H9 (cell line): ENCODE measurements around the gene TGFBI. TPM values are rescaled to one million over a fixed set of nuclear protein-coding genes. Genes with fewer than 3 reads are reported as not detected.

Experiments
- DNase-seq: peaks from one replicate; pipeline ENCODE4 v3.0.0-alpha.2; 2017
- H2AFZ ChIP-seq: one replicate; pipeline ENCODE4 v1.6.1; 2013; ENCODE audit warnings: mild to moderate bottlenecking, low read length, control low read depth, moderate library complexity
- H2AK5ac ChIP-seq: 2 replicates; pipeline ENCODE4 v1.6.1; 2013; ENCODE audit warnings: low read length, control low read depth, mixed read lengths; ENCODE audit not compliant: insufficient read length
- H2BK120ac ChIP-seq: one replicate; pipeline ENCODE4 v1.6.1; 2013; ENCODE audit warnings: low read depth, mild to moderate bottlenecking, low read length, control low read depth, inconsistent platforms; ENCODE audit not compliant: poor library complexity, severe bottlenecking
- H2BK12ac ChIP-seq: 2 replicates; pipeline ENCODE4 v1.6.1; 2013; ENCODE audit warnings: low read length, control low read depth, mixed read lengths, low read depth; ENCODE audit not compliant: insufficient read length
- H2BK15ac ChIP-seq: 2 replicates; pipeline ENCODE4 v1.6.1; 2013; ENCODE audit warnings: low read depth, low read length, control low read depth
- H2BK20ac ChIP-seq: one replicate; pipeline ENCODE4 v1.6.1; 2013; ENCODE audit warnings: low read depth, mild to moderate bottlenecking, low read length, control low read depth, inconsistent platforms; ENCODE audit not compliant: poor library complexity, severe bottlenecking
- H2BK5ac ChIP-seq: 2 replicates; pipeline ENCODE4 v1.6.1; 2013; ENCODE audit warnings: low read length, control low read depth, mixed read lengths; ENCODE audit not compliant: insufficient read length
- H3K14ac ChIP-seq: 2 replicates; pipeline ENCODE4 v1.6.1; 2013; ENCODE audit warnings: low read length, control low read depth; ENCODE audit not compliant: insufficient read depth
- H3K18ac ChIP-seq: 2 replicates; pipeline ENCODE4 v1.6.1; 2013; ENCODE audit warnings: low read depth, mild to moderate bottlenecking, mixed read lengths, low read length, control low read depth; ENCODE audit not compliant: insufficient read length
- H3K23ac ChIP-seq: 2 replicates; pipeline ENCODE4 v1.6.1; 2013; ENCODE audit warnings: low read length, control low read depth, mixed read lengths, low read depth; ENCODE audit not compliant: insufficient read length
- H3K23me2 ChIP-seq: 2 replicates; pipeline ENCODE4 v1.6.1; 2013; ENCODE audit warnings: low read depth, mild to moderate bottlenecking, mixed read lengths, low read length, control low read depth; ENCODE audit not compliant: insufficient read length, poor library complexity, severe bottlenecking
- H3K27ac ChIP-seq: 2 replicates; pipeline ENCODE4 v1.5.1; 2013; ENCODE audit warnings: low read length, control low read depth, mixed read lengths, low read depth; ENCODE audit not compliant: insufficient read length
- H3K27me3 ChIP-seq: 2 replicates; pipeline ENCODE4 v1.6.1; 2013; ENCODE audit warnings: low read length, control low read depth, inconsistent platforms; ENCODE audit not compliant: insufficient read depth
- H3K4ac ChIP-seq: 2 replicates; pipeline ENCODE4 v1.6.1; 2013; ENCODE audit warnings: low read depth, mild to moderate bottlenecking, control low read depth, inconsistent platforms, low read length, moderate library complexity
- H3K4me1 ChIP-seq: 2 replicates; pipeline ENCODE4 v1.6.1; 2013; ENCODE audit warnings: low read length, control low read depth, inconsistent platforms; ENCODE audit not compliant: insufficient read depth
- H3K4me2 ChIP-seq: 2 replicates; pipeline ENCODE4 v1.6.1; 2013; ENCODE audit warnings: low read length, control low read depth, mixed read lengths; ENCODE audit not compliant: insufficient read length, insufficient read depth
- H3K56ac ChIP-seq: 2 replicates; pipeline ENCODE4 v1.6.1; 2013; ENCODE audit warnings: low read depth, mild to moderate bottlenecking, mixed read lengths, low read length, control low read depth; ENCODE audit not compliant: insufficient read length
- H3K79me1 ChIP-seq: 2 replicates; pipeline ENCODE4 v1.6.1; 2013; ENCODE audit warnings: low read depth, mild to moderate bottlenecking, moderate library complexity, low read length, control low read depth, inconsistent platforms; ENCODE audit not compliant: insufficient read depth, poor library complexity, severe bottlenecking
- H3K79me2 ChIP-seq: 2 replicates; pipeline ENCODE4 v1.6.1; 2013; ENCODE audit warnings: low read length, control low read depth, inconsistent platforms; ENCODE audit not compliant: insufficient read depth
- H3K9ac ChIP-seq: 2 replicates; pipeline ENCODE4 v1.6.1; 2013; ENCODE audit warnings: low read length, control low read depth, mixed read lengths; ENCODE audit not compliant: insufficient read length; ENCODE audit errors: extremely low read depth
- H3K9me3 ChIP-seq: one replicate; pipeline ENCODE4 v1.6.1; 2013; ENCODE audit warnings: low read depth, low read length, inconsistent platforms; ENCODE audit not compliant: control insufficient read depth
- H3T11ph ChIP-seq: one replicate; pipeline ENCODE4 v1.6.1; 2013; ENCODE audit warnings: mild to moderate bottlenecking, low read length, control low read depth, inconsistent platforms
- H4K20me1 ChIP-seq: one replicate; pipeline ENCODE4 v1.6.1; 2013; ENCODE audit not compliant: control insufficient read depth, insufficient read length, insufficient read depth
- H4K5ac ChIP-seq: 2 replicates; pipeline ENCODE4 v1.6.1; 2013; ENCODE audit warnings: low read depth, mild to moderate bottlenecking, mixed read lengths, low read length, control low read depth; ENCODE audit not compliant: insufficient read length
- H4K8ac ChIP-seq: replicated peaks from 2 replicates; pipeline ENCODE4 v1.6.1; 2013; ENCODE audit warnings: low read length, control low read depth, mixed read lengths, low read depth; ENCODE audit not compliant: insufficient read length
- H4K91ac ChIP-seq: 2 replicates; pipeline ENCODE4 v1.6.1; 2013; ENCODE audit warnings: low read depth, mild to moderate bottlenecking, moderate library complexity, mixed read lengths, low read length, control low read depth; ENCODE audit not compliant: insufficient read length
- H3K27ac Mint-ChIP-seq, 3 experiments: 2 replicates in 2 of 3; 3 replicates in 1 of 3; pipeline ENCODE4 v1.8.0; 2020 to 2021; ENCODE audit warnings: mixed read lengths in 3 of 3, mild to moderate bottlenecking in 1 of 3, moderate library complexity in 1 of 3
- H3K27me3 Mint-ChIP-seq: 2 replicates; pipeline ENCODE4 v1.8.0; 2021; ENCODE audit warnings: low read depth, mild to moderate bottlenecking, moderate library complexity, mixed read lengths
- H3K36me3 Mint-ChIP-seq, 3 experiments: 2 replicates in 2 of 3; 3 replicates in 1 of 3; pipeline ENCODE4 v1.8.0; 2020 to 2021; ENCODE audit warnings: low read depth in 3 of 3, mixed read lengths in 3 of 3; ENCODE audit not compliant: insufficient read depth in 1 of 3
- H3K4me1 Mint-ChIP-seq, 2 experiments: 2 replicates each; pipeline ENCODE4 v1.8.0; 2020; ENCODE audit warnings: mixed read lengths in 2 of 2
- H3K4me3 Mint-ChIP-seq, 2 experiments: 2 replicates in 1 of 2; 3 replicates in 1 of 2; pipeline ENCODE4 v1.8.0; 2020 to 2021; ENCODE audit warnings: mild to moderate bottlenecking in 2 of 2, mixed read lengths in 2 of 2, moderate library complexity in 1 of 2
- H3K9me3 Mint-ChIP-seq, 2 experiments: 2 replicates in 1 of 2; 3 replicates in 1 of 2; pipeline ENCODE4 v1.8.0; 2020; ENCODE audit warnings: mild to moderate bottlenecking in 2 of 2, mixed read lengths in 2 of 2, moderate library complexity in 1 of 2
- WGBS: extraction: QIAGEN DNeasy Blood & Tissue Kit; methylation state at CpG from one replicate; pipeline ENCODE4 v1.1.7; 2013; ENCODE audit warnings: missing lambda C conversion rate, low lambda C conversion rate, mixed read lengths; ENCODE audit not compliant: insufficient read length; ENCODE audit errors: extremely low coverage; 5-methylcytosine and 5-hydroxymethylcytosine counted together
- total RNA-seq: library from RNA; stranded (reverse); gene quantifications from 2 replicates; pipeline ENCODE4 v1.2.1, GENCODE V29; 2021
- TF ChIP-seq, protein P1 (sequence below): fragments of 200-600 bp; sonication (generic); conservative IDR thresholded peaks from 3 replicates; pipeline ENCODE4 v1.8.0; 2021; ENCODE audit warnings: antibody characterized with exemption, mild to moderate bottlenecking

TGFBI gene
- total RNA-seq, 1 experiment from 2014 or later: 4.7 TPM

DNA sequence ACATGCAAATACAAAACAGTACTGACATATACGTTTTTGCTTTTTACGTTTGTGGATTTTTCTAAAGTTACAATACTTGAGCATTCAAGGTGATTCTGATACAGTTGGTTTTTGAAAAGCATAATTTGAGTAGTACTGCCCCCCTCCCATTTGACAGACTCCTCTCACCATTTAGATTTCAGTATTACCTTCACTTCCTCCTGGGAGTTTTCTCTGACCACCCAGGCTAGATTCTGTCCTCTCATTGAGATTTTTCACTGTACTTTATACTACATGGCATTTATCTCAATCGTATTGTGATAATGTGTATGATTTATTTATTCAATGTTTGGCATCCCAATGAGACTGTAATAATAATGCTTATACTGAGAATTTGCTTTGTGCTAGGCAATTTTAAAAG lies 71.1 kb downstream of the TGFBI start:
- Histone ChIP-seq H3K9ac (no peak overlapping the region), H2BK15ac (no peak overlapping the region), H3T11ph (no peak overlapping the region), H2AFZ (no peak overlapping the region), H2BK5ac (no peak overlapping the region), H4K91ac (no peak overlapping the region), H3K79me1 (no peaks in the 10 kb centered on the region), H2BK12ac (no peak overlapping the region), H4K8ac (no peak overlapping the region), H3K27me3 (no peaks in the 10 kb centered on the region), H2BK120ac (no peak overlapping the region), H3K23ac (no peak overlapping the region), H4K20me1 (no peaks in the 10 kb centered on the region), H3K4ac (no peak overlapping the region), H2AK5ac (no peak overlapping the region), H2BK20ac (no peak overlapping the region), H3K23me2 (no peaks in the 10 kb centered on the region), H3K56ac (no peak overlapping the region), H3K14ac (no peak overlapping the region), H3K4me2 (no peak overlapping the region), H3K27ac (no peak overlapping the region), H3K4me1 (no peaks in the 10 kb centered on the region; the same call in 1 of the 2 replicates), H3K79me2 (no peaks in the 10 kb centered on the region), H3K18ac (no peak overlapping the region), H3K9me3 (no peaks in the 10 kb centered on the region), H4K5ac (no peak overlapping the region)
- DNase-seq: no peak
- H3K27me3 Mint-ChIP-seq: peaks cover 3% of the 10 kb centered on the region
- no peaks in the 10 kb centered on the region for H3K9me3 Mint-ChIP-seq
- H3K4me1 Mint-ChIP-seq: peaks cover 17 to 25% of the 10 kb centered on the region in 2 experiments
- H3K4me3 Mint-ChIP-seq: no peak overlapping the region
- no CpG with 5 or more reads among the region's 3 CpGs for WGBS
- TF ChIP-seq, protein P1, sequence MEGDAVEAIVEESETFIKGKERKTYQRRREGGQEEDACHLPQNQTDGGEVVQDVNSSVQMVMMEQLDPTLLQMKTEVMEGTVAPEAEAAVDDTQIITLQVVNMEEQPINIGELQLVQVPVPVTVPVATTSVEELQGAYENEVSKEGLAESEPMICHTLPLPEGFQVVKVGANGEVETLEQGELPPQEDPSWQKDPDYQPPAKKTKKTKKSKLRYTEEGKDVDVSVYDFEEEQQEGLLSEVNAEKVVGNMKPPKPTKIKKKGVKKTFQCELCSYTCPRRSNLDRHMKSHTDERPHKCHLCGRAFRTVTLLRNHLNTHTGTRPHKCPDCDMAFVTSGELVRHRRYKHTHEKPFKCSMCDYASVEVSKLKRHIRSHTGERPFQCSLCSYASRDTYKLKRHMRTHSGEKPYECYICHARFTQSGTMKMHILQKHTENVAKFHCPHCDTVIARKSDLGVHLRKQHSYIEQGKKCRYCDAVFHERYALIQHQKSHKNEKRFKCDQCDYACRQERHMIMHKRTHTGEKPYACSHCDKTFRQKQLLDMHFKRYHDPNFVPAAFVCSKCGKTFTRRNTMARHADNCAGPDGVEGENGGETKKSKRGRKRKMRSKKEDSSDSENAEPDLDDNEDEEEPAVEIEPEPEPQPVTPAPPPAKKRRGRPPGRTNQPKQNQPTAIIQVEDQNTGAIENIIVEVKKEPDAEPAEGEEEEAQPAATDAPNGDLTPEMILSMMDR: no peak
- H3K36me3 Mint-ChIP-seq: no peaks in the 10 kb centered on the region
- 0 out of 7 replicates have a peak overlapping the region, but pooled peaks of 1 of the 3 experiments have one; percentile 7 for H3K27ac Mint-ChIP-seq
